ENCODE data around the gene EIF2D.

The EIF2D gene

DNA sequence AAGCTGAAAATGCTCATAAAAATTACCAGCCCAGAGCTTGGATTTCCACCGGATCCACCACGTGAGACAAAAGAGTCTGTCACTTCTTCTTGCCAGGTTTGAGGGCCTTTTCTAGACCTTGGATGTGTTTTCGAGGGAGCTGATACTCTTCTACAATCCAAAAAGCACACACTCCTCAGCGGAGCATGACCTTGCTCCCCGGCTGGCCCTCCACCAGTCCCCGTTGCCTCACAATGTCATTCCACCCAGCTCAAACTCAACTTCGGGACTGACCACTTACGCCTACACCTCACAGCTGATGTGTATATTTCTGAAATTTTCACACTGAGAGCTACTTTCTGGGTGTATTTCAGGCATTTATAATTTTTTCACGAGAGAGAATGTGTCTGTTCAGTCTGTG lies 20.6 kb downstream of the EIF2D start:
- no peak for DNase-seq (ENCODE audit: low read depth in 1 of 2, low spot score in 1 of 2)
- TF ChIP-seq, protein P1, sequence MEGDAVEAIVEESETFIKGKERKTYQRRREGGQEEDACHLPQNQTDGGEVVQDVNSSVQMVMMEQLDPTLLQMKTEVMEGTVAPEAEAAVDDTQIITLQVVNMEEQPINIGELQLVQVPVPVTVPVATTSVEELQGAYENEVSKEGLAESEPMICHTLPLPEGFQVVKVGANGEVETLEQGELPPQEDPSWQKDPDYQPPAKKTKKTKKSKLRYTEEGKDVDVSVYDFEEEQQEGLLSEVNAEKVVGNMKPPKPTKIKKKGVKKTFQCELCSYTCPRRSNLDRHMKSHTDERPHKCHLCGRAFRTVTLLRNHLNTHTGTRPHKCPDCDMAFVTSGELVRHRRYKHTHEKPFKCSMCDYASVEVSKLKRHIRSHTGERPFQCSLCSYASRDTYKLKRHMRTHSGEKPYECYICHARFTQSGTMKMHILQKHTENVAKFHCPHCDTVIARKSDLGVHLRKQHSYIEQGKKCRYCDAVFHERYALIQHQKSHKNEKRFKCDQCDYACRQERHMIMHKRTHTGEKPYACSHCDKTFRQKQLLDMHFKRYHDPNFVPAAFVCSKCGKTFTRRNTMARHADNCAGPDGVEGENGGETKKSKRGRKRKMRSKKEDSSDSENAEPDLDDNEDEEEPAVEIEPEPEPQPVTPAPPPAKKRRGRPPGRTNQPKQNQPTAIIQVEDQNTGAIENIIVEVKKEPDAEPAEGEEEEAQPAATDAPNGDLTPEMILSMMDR (IDR thresholded peaks at IDR 0.05; ENCODE audit: insufficient read depth, low read length) = no peak
- TF ChIP-seq GABPA (IDR thresholded peaks at IDR 0.05; ENCODE audit: low read depth) (no peak), SPI1 (IDR thresholded peaks at IDR 0.05; ENCODE audit: borderline replicate concordance, low read depth) (no peak)
- H3K27ac ChIP-seq (replicated peaks) = no peak overlapping the region

DNA sequence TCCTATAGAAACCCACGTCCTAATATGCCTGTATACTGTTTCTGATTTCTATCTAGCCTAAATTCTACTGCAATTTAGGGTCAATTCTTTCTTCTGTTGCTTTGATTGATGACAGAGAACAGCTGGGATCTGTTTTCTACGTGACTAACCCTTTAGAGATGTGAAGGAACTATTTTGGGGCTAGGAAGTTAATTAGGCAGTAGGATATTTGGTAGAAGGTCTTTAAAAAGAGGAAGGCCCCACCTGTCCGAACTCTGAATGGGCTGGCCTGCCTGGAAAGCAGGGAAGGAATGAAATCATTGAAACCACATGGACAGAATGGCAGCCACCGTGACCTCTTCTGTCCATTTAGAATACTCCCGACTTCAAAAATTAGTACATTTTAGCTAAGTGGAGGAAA lies 21.0 kb downstream of the EIF2D start:
- TF ChIP-seq, protein P1 (IDR thresholded peaks at IDR 0.05; ENCODE audit: insufficient read depth, low read length) = no peak
- TF ChIP-seq GABPA (IDR thresholded peaks at IDR 0.05; ENCODE audit: low read depth) (no peak), POLR2AphosphoS5 (IDR thresholded peaks at IDR 0.05; ENCODE audit: low read depth) (no peak), SPI1 (IDR thresholded peaks at IDR 0.05; ENCODE audit: borderline replicate concordance, low read depth) (no peak)
- TF ChIP-seq, protein P2, sequence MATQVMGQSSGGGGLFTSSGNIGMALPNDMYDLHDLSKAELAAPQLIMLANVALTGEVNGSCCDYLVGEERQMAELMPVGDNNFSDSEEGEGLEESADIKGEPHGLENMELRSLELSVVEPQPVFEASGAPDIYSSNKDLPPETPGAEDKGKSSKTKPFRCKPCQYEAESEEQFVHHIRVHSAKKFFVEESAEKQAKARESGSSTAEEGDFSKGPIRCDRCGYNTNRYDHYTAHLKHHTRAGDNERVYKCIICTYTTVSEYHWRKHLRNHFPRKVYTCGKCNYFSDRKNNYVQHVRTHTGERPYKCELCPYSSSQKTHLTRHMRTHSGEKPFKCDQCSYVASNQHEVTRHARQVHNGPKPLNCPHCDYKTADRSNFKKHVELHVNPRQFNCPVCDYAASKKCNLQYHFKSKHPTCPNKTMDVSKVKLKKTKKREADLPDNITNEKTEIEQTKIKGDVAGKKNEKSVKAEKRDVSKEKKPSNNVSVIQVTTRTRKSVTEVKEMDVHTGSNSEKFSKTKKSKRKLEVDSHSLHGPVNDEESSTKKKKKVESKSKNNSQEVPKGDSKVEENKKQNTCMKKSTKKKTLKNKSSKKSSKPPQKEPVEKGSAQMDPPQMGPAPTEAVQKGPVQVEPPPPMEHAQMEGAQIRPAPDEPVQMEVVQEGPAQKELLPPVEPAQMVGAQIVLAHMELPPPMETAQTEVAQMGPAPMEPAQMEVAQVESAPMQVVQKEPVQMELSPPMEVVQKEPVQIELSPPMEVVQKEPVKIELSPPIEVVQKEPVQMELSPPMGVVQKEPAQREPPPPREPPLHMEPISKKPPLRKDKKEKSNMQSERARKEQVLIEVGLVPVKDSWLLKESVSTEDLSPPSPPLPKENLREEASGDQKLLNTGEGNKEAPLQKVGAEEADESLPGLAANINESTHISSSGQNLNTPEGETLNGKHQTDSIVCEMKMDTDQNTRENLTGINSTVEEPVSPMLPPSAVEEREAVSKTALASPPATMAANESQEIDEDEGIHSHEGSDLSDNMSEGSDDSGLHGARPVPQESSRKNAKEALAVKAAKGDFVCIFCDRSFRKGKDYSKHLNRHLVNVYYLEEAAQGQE (IDR thresholded peaks at IDR 0.05; ENCODE audit: insufficient replicate concordance, low read depth) = no peak
- no peak for DNase-seq (ENCODE audit: low read depth in 1 of 2, low spot score in 1 of 2)
- no peaks in the 10 kb centered on the region for H3K27me3 ChIP-seq (ENCODE audit: insufficient read depth, poor library complexity, severe bottlenecking)
- no peak overlapping the region for H3K27ac ChIP-seq (replicated peaks)
- H3K4me3 ChIP-seq (replicated peaks; ENCODE audit: insufficient read depth, low read length) = no peak overlapping the region

More for the DNA sequence above, 20.6 kb downstream of the EIF2D start:
- no peak overlapping the region for H3K4me3 ChIP-seq (replicated peaks; ENCODE audit: insufficient read depth, low read length)
- no peaks in the 10 kb centered on the region for H3K27me3 ChIP-seq (ENCODE audit: insufficient read depth, poor library complexity, severe bottlenecking)

DNA sequence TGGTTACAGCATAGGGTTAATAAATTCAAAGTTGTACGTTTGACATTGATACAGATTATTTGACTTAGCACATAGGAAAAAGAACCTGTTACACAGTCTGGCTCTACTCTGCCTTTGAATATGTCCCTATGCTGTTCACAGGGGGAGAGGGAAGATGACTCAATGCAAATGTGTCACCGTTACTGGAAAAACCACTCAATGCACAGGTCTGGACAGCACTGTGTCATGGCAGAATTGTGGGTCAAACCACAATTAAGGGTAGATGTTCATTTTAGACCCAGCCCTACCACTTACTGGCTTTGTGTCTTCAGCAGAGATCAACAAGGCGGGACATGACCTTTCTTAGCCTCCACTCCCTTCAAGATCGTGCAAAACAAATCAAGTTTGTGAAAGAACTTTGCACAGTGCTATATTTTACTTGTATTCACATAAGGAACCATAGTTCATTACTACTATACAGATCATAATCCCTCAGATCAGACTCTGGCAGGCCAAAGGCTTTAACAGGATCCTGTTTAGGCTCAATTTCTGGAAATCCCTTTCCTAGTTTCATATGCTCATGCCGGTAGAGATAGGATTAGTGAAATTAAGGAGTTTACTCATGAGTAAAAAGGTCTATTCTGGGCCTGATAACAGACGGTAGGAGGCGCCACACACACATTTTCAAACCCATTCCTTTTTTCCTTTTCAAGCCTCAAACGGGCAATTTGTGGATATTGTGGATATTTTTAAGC lies 22.1 kb downstream of the EIF2D start:
- Histone ChIP-seq H3K4me3 (replicated peaks; ENCODE audit: insufficient read depth, low read length) (no peak overlapping the region), H3K27ac (replicated peaks) (no peak overlapping the region), H3K27me3 (ENCODE audit: insufficient read depth, poor library complexity, severe bottlenecking) (no peaks in the 10 kb centered on the region)
- TF ChIP-seq SPI1 (IDR thresholded peaks at IDR 0.05; ENCODE audit: borderline replicate concordance, low read depth) (no peak), POLR2AphosphoS5 (IDR thresholded peaks at IDR 0.05; ENCODE audit: low read depth) (no peak; the same call in 1 of the 2 replicates), GABPA (IDR thresholded peaks at IDR 0.05; ENCODE audit: low read depth) (no peak)
- TF ChIP-seq, protein P1 (IDR thresholded peaks at IDR 0.05; ENCODE audit: insufficient read depth, low read length) = no peak
- TF ChIP-seq, protein P2 (IDR thresholded peaks at IDR 0.05; ENCODE audit: insufficient replicate concordance, low read depth) = no peak
- DNase-seq (ENCODE audit: low read depth in 1 of 2, low spot score in 1 of 2) = no peak
